Epithelial cell of esophagus (primary cell): ENCODE results near the gene THSD4.

Source experiments
- DNase-seq: peaks from one replicate; pipeline ENCODE4 v3.0.0; 2010; ENCODE audit warnings: low read depth
- H3K4me3 ChIP-seq: 2 replicates; pipeline ENCODE4 v1.5.1; 2011; ENCODE audit warnings: mild to moderate bottlenecking, low read length, control low read depth
- CTCF ChIP-seq: IDR thresholded peaks from 2 replicates; pipeline ENCODE4 v1.5.1; 2011; ENCODE audit warnings: low read depth, mild to moderate bottlenecking, low read length, control low read depth, inconsistent platforms; ENCODE audit not compliant: insufficient read depth; ENCODE audit errors: missing control alignments

The THSD4 gene

GRCh38 chr15:71547011-71547410, 431.7 kb downstream of the THSD4 start:
- H3K4me3 ChIP-seq, result no peak overlapping the region
- DNase-seq, result no peak
- TF ChIP-seq CTCF, result no peak

GRCh38 chr15:71548401-71548807, 433.1 kb downstream of the THSD4 start:
- no peak for TF ChIP-seq CTCF
- no peak overlapping the region for H3K4me3 ChIP-seq
- DNase-seq, result no peak

- no peak overlapping the region for H3K4me3 ChIP-seq
- DNase-seq, result no peak
- TF ChIP-seq CTCF, result no peak
These were observed 433.8 kb downstream of the THSD4 start for GRCh38 chr15:71549091-71549490.

- no peak for TF ChIP-seq CTCF
These were observed 434.4 kb downstream of the THSD4 start for GRCh38 chr15:71549697-71550096.

DNA sequence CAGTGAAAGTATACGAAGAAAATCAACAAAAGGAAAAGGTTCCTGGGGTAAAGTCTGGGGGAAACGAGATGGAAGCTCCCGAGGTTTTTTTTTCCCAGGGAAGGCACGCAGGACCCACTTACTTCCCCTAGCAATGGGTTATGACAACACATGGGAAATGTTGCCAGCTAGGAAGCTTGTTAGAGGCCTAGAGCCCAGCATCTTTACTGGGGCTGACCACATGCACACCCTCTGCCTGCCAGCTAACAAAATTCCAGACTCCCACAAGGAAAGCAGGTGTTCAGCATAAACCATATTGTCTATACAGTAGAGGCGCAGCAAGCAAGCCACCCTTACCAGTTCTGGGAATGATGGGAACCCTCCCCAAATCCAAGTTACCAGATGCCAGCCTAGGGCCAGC, 436.3 kb downstream of the THSD4 start:
- no peak for TF ChIP-seq CTCF
- no peak overlapping the region for H3K4me3 ChIP-seq
- DNase-seq, result no peak

More at GRCh38 chr15:71549697-71550096, 434.4 kb downstream of the THSD4 start:
- DNase-seq, result no peak
- no peak overlapping the region for H3K4me3 ChIP-seq

- DNase-seq, result peak; percentile 78
- TF ChIP-seq CTCF, result no peak
- no peak overlapping the region for H3K4me3 ChIP-seq
These were observed 443.8 kb downstream of the THSD4 start for GRCh38 chr15:71559098-71559497.

DNA sequence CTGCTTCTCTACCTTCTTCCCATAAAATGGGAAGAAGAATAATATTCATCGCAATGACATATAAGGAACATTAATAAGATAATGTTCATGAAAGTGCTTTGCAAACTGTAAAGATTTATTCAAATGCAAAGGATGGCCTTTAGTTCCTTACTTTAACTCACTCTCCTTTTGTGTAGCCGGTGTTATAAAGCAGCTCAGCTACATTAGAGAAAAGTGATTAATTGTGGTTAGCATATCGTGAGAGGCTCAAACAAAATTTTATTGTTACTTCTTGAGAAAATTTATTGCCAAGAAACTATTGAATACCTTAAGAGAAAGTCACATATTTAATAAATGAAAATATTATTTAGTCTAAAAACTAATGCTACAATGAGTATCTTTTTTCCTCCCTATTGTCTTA, 444.3 kb downstream of the THSD4 start:
- no peak for DNase-seq
- no peak for TF ChIP-seq CTCF
- no peak overlapping the region for H3K4me3 ChIP-seq
